Upper lobe of left lung (tissue), 6 donors: ENCODE measurements around the gene KCNJ9. TPM values are rescaled to one million over a fixed set of nuclear protein-coding genes. Genes with fewer than 3 reads are reported as not detected.

Experiments used
- ATAC-seq, 2 donors: fragments of 200-7000 bp; cut with Tn5 transposase; one replicate each; pipeline ENCODE4 v1.9.1; 2022; ENCODE audit warnings: mild to moderate bottlenecking in 2 of 2, moderate library complexity in 2 of 2; ENCODE audit not compliant: low FRiP score in 2 of 2
- DNase-seq, 2 donors: peaks; one replicate each; pipeline ENCODE4 v3.0.0-alpha.2; 2019 to 2020
- H3K27ac ChIP-seq, 4 donors: fragments of 200-600 bp; sonication (generic); one replicate each; pipeline ENCODE4 v1.5.1; 2016 to 2019
- H3K27me3 ChIP-seq, 4 donors: fragments of 200-600 bp; sonication (generic); one replicate each; pipeline ENCODE4 v1.5.1; 2017 to 2019
- H3K36me3 ChIP-seq, 4 donors: fragments of 200-600 bp; sonication (generic); one replicate each; pipeline ENCODE4 v1.5.1; 2016 to 2019
- H3K4me1 ChIP-seq, 4 donors: fragments of 200-600 bp; sonication (generic); one replicate each; pipeline ENCODE4 v1.5.1; 2018 to 2019
- H3K4me3 ChIP-seq, 4 donors: fragments of 200-600 bp; sonication (generic); one replicate each; pipeline ENCODE4 v1.5.1; 2017 to 2019; ENCODE audit warnings: mild to moderate bottlenecking in 2 of 4, moderate library complexity in 1 of 4
- H3K9me3 ChIP-seq, 4 donors: fragments of 200-600 bp; sonication (generic); one replicate each; pipeline ENCODE4 v1.5.1; 2018 to 2019
- CTCF ChIP-seq, 6 experiments: fragments of 450-650 bp in 4 of 6; fragments of 200-600 bp in 2 of 6; sonication (generic) in 2 of 6; IDR thresholded peaks; one replicate each; pipeline ENCODE4 v1.5.1; 2016 to 2019; ENCODE audit warnings: antibody characterized with exemption in 6 of 6
- EP300 ChIP-seq, 4 donors: sonication (generic); formaldehyde crosslinking; IDR thresholded peaks; one replicate each; pipeline ENCODE4 v1.5.1; 2017; ENCODE audit warnings: antibody characterized with exemption in 4 of 4, control low read depth in 2 of 4
- POLR2A ChIP-seq, 4 donors: fragments of 450-650 bp; IDR thresholded peaks; one replicate each; pipeline ENCODE4 v1.5.1; 2016 to 2017; ENCODE audit warnings: antibody characterized with exemption in 4 of 4, mild to moderate bottlenecking in 2 of 4
- POLR2AphosphoS5 ChIP-seq, 2 donors: sonication (generic); formaldehyde crosslinking; IDR thresholded peaks; one replicate each; pipeline ENCODE4 v1.5.1; 2017; ENCODE audit warnings: antibody characterized with exemption in 2 of 2
- WGBS, 2 donors: methylation state at CpG; one replicate each; pipeline ENCODE4 v1.1.5; 2017 to 2018; 5-methylcytosine and 5-hydroxymethylcytosine counted together
- total RNA-seq, 6 donors: library from RNA; depleted of rRNA in 4 of 6; stranded (reverse); fragments of >200 nt in 4 of 6; gene quantifications; one replicate each; pipeline versions ENCODE4 v1.1.0 to v1.2.1, GENCODE V29; 2016 to 2021
- donor health status: DM: no; HTN: no; CAD: no; lungs with moderate emphysema.
- donor health status: DM: no; HTN: yes; CAD: no; lungs with severe emphysema.

Gene KCNJ9
- total RNA-seq, 6 donors from 2014 or later, result not detected

DNA sequence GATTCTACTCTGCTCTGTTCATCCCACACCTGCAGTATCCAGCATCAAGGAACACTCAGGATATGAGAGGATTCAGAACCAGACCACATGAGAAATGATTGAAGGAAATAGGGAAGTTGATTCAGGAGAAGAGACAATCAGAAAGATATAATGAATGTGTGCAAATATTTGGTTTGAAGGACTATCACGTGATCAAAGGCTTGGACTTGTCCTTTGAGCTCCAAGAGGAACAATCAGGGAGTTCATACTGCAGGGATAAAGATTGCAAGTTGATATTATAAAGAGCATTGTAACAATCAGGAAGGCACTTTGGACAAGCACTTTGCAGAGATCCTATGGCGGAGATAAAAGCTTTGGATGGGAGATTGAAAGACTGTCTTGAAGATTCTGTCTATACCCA, 35.7 kb upstream of the KCNJ9 start:
- H3K27ac ChIP-seq, result no peak overlapping the region
- H3K27me3 ChIP-seq, result no peaks in the 10 kb centered on the region
- no peak for DNase-seq
- ATAC-seq, result no peak
- TF ChIP-seq EP300 (IDR thresholded peaks at IDR 0.05), result no peak
- TF ChIP-seq POLR2A (IDR thresholded peaks at IDR 0.05), result no peak
- no peak for TF ChIP-seq POLR2AphosphoS5 (IDR thresholded peaks at IDR 0.05)
- no peak for TF ChIP-seq CTCF (IDR thresholded peaks at IDR 0.05)
- H3K4me3 ChIP-seq, result no peak overlapping the region
- 44 to 62% methylated on average over 2 of the region's 2 CpGs for WGBS, 2 donors
- no peaks in the 10 kb centered on the region for H3K9me3 ChIP-seq
- no peaks in the 10 kb centered on the region for H3K36me3 ChIP-seq
- H3K4me1 ChIP-seq, result peaks cover 8 to 12% (median 9%) of the 10 kb centered on the region in 4 donors

GRCh38 chr1:160046494-160047110, 34.7 kb upstream of the KCNJ9 start:
- no peaks in the 10 kb centered on the region for H3K9me3 ChIP-seq
- H3K4me1 ChIP-seq, result peaks cover 8 to 12% (median 9%) of the 10 kb centered on the region in 4 donors
- no peak for TF ChIP-seq EP300 (IDR thresholded peaks at IDR 0.05)
- TF ChIP-seq POLR2AphosphoS5 (IDR thresholded peaks at IDR 0.05), result peak in 1 of 2 donors; percentile 21
- TF ChIP-seq POLR2A (IDR thresholded peaks at IDR 0.05), result no peak
- TF ChIP-seq CTCF (IDR thresholded peaks at IDR 0.05), result peak; percentile 37 to 60 (median 44)
- WGBS, 2 donors, result 4 to 8% methylated on average over 8 to 11 of the region's 11 CpGs
- no peak overlapping the region for H3K27ac ChIP-seq
- H3K4me3 ChIP-seq, result no peak overlapping the region
- no peak for DNase-seq
- peak; percentile 57 to 85 for ATAC-seq
- no peaks in the 10 kb centered on the region for H3K36me3 ChIP-seq
- no peaks in the 10 kb centered on the region for H3K27me3 ChIP-seq

GRCh38 chr1:160047111-160047991, 34.0 kb upstream of the KCNJ9 start:
- H3K27ac ChIP-seq, result no peak overlapping the region
- no peak for ATAC-seq
- no peak for DNase-seq
- H3K9me3 ChIP-seq, result no peaks in the 10 kb centered on the region
- 68 to 70% methylated on average over 9 of the region's 9 CpGs for WGBS, 2 donors
- TF ChIP-seq CTCF (IDR thresholded peaks at IDR 0.05) (no peak), EP300 (IDR thresholded peaks at IDR 0.05) (no peak), POLR2AphosphoS5 (IDR thresholded peaks at IDR 0.05) (no peak), POLR2A (IDR thresholded peaks at IDR 0.05) (no peak)
- peaks cover 8 to 12% (median 9%) of the 10 kb centered on the region in 4 donors for H3K4me1 ChIP-seq
- no peak overlapping the region for H3K4me3 ChIP-seq
- H3K27me3 ChIP-seq, result no peaks in the 10 kb centered on the region
- no peaks in the 10 kb centered on the region for H3K36me3 ChIP-seq

- H3K9me3 ChIP-seq, result no peaks in the 10 kb centered on the region
- no peaks in the 10 kb centered on the region for H3K36me3 ChIP-seq
- peaks cover 8 to 12% (median 9%) of the 10 kb centered on the region in 4 donors for H3K4me1 ChIP-seq
- no peak for DNase-seq
- H3K27me3 ChIP-seq, result no peaks in the 10 kb centered on the region
- no peak overlapping the region for H3K4me3 ChIP-seq
- ATAC-seq, result no peak
- TF ChIP-seq EP300 (IDR thresholded peaks at IDR 0.05), result no peak
- TF ChIP-seq POLR2A (IDR thresholded peaks at IDR 0.05), result no peak
- no peak for TF ChIP-seq POLR2AphosphoS5 (IDR thresholded peaks at IDR 0.05)
- TF ChIP-seq CTCF (IDR thresholded peaks at IDR 0.05), result no peak
- H3K27ac ChIP-seq, result no peak overlapping the region
Observed at GRCh38 chr1:160048335-160048734, 33.0 kb upstream of the KCNJ9 start.
